ES-I3 (cell line): ENCODE data around the gene LGALSL.

Source experiments
- H3K36me3 ChIP-seq: 2 replicates; pipeline ENCODE4 v1.6.1; 2013; ENCODE audit warnings: mild to moderate bottlenecking, low read length, control low read depth, moderate library complexity; ENCODE audit not compliant: insufficient read depth
- H3K4me1 ChIP-seq: 2 replicates; pipeline ENCODE4 v1.6.1; 2013; ENCODE audit warnings: mild to moderate bottlenecking, control low read depth, low read length; ENCODE audit not compliant: insufficient read depth
- H3K9ac ChIP-seq: 2 replicates; pipeline ENCODE4 v1.6.1; 2013; ENCODE audit warnings: low read depth, mild to moderate bottlenecking, low read length, moderate library complexity
- H3K9me3 ChIP-seq: 2 replicates; pipeline ENCODE4 v1.6.1; 2013; ENCODE audit warnings: mild to moderate bottlenecking, low read length, moderate library complexity; ENCODE audit not compliant: control insufficient read depth, insufficient read depth

Gene LGALSL

DNA sequence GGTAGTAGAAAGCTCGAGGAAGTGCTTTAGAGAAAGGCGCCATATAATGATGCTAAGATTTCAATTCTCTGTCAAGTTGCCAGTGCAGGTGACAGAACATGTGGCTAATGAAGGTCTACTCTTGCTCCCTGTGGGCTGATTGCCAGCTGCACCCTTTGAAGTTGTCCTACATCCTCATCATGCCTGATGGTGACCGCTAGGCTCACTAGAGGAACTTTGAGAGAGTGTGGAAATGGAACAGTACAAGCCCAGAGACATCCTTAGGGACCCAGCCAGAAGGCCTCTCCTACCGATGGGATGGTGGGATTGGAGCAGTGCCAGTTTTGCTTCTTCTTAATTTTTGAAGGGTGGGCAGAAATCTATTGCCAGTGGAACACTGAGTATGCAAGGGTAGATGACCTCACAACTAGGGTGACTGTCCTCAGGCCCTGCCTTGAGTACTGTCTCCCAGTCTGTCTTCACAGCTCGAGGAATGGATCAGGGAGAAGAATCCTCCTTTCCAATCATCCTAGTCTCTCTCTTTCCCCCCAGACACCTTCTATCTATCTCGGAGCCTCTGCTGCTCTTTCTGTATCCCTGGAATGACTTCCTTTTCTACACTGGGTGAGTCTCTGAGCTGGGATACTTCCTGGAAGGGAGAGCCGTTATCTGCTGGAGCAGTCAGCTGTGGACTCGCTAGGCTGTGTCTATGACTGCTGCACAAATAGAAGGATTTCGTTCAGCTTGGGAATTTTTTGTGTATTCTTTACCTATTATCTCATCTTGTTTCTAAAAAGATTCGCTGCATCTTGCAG lies 33.5 kb downstream of the LGALSL start:
- H3K36me3 ChIP-seq: no peaks in the 10 kb centered on the region
- no peaks in the 10 kb centered on the region for H3K9me3 ChIP-seq
- peaks cover 14% of the 10 kb centered on the region for H3K4me1 ChIP-seq
- H3K9ac ChIP-seq: no peak overlapping the region

DNA sequence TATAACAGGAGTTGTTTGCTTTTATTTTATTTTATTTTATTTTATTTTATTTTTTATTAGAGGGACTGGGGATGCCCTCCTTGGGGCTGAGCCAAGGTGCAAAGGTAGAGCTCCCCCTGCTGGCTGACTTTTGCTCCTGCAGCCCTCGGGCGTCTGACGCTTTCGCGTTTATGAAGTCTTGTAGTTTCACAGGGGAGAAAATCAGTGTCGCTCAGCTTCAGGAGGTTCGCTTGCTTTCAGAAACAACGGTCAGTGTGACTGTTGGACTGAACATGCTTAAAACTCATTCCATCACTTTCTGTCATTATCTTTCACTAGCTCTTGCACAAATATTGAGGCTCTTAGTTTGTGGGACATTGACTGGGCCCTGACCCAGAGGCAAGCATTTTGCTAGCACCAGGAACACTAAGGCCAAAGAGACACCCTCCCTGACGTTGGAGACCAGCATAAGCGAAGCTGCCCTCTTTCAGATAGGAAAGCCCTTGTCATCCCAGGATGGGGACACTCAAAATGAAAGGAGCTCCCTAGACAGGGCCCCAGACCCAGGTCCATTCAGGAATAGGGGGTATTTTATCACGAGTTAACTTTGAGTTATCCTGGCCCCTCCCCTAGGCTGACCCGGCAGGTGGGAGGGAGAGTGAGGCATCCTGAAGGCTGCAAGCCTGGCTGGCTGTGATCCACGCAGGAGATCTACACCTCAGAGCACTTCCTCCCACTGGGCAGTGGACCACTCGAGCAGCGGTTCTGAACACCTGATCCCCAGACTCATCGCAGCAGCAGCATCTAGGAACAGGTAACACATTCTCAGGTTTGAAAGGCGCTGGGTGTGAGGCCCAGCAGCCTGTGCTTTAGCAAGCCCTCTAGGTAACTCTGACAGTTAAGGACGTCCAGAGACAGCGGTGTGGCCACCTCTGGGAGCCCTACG lies 34.4 kb downstream of the LGALSL start:
- no peaks in the 10 kb centered on the region for H3K36me3 ChIP-seq
- no peaks in the 10 kb centered on the region for H3K9me3 ChIP-seq
- peaks cover 15% of the 10 kb centered on the region for H3K4me1 ChIP-seq
- H3K9ac ChIP-seq: no peak overlapping the region

- Histone ChIP-seq H3K4me1 (peaks cover 15% of the 10 kb centered on the region), H3K9me3 (no peaks in the 10 kb centered on the region), H3K36me3 (no peaks in the 10 kb centered on the region), H3K9ac (no peak overlapping the region)
Measured at GRCh38 chr2:64489081-64489751, 35.3 kb downstream of the LGALSL start.

DNA sequence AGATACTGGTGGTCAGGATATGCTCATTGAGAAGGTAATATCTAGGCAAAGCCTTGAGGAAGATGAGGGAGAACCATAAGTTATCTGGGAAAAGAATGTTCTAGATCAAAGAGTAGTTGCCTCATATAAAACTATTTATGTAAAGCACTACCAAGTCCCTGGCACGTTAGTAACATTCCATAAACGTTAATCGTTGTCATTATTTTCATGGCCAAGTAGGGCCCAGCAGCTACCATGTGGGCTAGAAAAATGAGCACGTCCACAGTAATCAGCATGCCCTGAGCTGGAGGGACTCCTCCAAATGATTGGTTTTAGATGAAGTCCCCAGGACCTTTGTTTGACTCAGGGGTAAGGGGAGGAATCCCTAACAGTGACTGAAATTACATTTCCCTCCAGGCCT lies 37.5 kb downstream of the LGALSL start:
- Histone ChIP-seq H3K36me3 (no peaks in the 10 kb centered on the region), H3K4me1 (peaks cover 15% of the 10 kb centered on the region), H3K9ac (no peak overlapping the region), H3K9me3 (no peaks in the 10 kb centered on the region)

- no peak overlapping the region for H3K9ac ChIP-seq
- no peaks in the 10 kb centered on the region for H3K36me3 ChIP-seq
- no peaks in the 10 kb centered on the region for H3K9me3 ChIP-seq
- peaks cover 15% of the 10 kb centered on the region for H3K4me1 ChIP-seq
Measured at GRCh38 chr2:64492272-64492671, 38.3 kb downstream of the LGALSL start.

DNA sequence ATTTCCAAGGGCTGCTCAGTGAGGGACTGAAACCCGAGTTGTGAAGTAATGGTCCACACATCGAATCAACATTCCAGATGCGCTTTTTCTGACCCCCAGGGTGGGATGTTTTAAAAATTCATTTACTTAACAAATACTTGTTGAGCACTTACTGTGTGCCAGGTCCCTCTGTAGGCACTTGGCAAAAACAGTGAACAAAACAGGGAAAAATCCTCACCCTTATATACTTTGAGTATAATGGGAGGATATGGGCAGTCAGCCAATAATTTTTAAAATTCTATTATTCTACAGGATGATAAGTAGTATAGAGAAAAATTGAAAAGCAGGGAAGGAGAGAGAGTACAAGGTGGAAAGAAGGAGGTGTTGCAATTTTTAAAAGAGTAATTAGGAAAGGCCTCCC lies 38.9 kb downstream of the LGALSL start:
- H3K9ac ChIP-seq: no peak overlapping the region
- H3K9me3 ChIP-seq: no peaks in the 10 kb centered on the region
- H3K4me1 ChIP-seq: peaks cover 15% of the 10 kb centered on the region
- no peaks in the 10 kb centered on the region for H3K36me3 ChIP-seq

GRCh38 chr2:64493788-64494187 lies 39.8 kb downstream of the LGALSL start:
- Histone ChIP-seq H3K36me3 (no peaks in the 10 kb centered on the region), H3K4me1 (peaks cover 7% of the 10 kb centered on the region), H3K9ac (no peak overlapping the region), H3K9me3 (no peaks in the 10 kb centered on the region)

DNA sequence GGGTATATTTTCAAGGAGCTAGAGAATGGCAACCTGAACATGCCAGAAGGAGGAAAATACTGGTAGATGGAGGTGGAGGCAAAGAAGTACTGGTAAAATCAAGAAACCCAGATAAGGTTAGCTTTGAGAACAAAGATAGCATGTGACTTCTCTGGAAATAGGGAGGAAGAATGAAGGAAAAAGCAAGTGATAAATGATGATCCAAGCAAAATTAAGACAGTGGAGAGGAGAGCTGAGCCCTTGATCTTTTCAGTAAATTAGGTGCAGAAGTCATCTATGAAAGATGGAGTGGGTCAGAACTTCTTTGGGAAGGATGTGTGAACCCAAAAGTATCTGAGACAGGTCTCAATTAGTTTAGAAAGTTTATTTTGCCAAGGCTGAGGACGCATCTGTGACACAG lies 44.5 kb downstream of the LGALSL start:
- no peaks in the 10 kb centered on the region for H3K9me3 ChIP-seq
- no peak overlapping the region for H3K9ac ChIP-seq
- H3K36me3 ChIP-seq: no peaks in the 10 kb centered on the region
- H3K4me1 ChIP-seq: 0 out of 2 replicates have a peak, but pooled peaks cover 3% of the 10 kb centered on the region

- Histone ChIP-seq H3K4me1 (0 out of 2 replicates have a peak, but pooled peaks cover 3% of the 10 kb centered on the region), H3K36me3 (no peaks in the 10 kb centered on the region), H3K9ac (no peak overlapping the region), H3K9me3 (no peaks in the 10 kb centered on the region)
Measured at GRCh38 chr2:64500549-64500948, 46.6 kb downstream of the LGALSL start.

DNA sequence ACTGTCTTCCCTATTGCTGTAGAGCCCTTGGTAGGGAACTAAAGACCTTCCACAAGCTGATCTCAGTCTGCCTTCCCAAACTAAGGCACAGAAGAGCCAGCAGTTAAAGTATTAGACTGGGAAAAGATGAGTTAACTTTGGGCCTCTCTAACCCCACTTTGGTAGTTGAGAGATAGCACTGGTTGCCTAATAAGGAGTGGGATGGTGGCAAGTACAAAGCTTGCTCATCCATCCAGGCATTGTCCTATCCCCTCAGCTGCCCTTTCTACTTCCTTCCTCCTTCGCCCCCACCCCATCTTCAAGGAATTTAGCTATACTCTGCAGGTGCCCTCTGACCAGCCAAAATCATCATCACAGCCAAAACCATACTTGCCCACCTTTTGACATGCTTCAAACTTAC lies 48.0 kb downstream of the LGALSL start:
- Histone ChIP-seq H3K9ac (no peak overlapping the region), H3K36me3 (no peaks in the 10 kb centered on the region), H3K9me3 (no peaks in the 10 kb centered on the region), H3K4me1 (0 out of 2 replicates have a peak, but pooled peaks cover 3% of the 10 kb centered on the region)

- Histone ChIP-seq H3K9ac (no peak overlapping the region), H3K9me3 (no peaks in the 10 kb centered on the region), H3K4me1 (0 out of 2 replicates have a peak, but pooled peaks cover 3% of the 10 kb centered on the region), H3K36me3 (no peaks in the 10 kb centered on the region)
Measured at GRCh38 chr2:64502860-64503259, 48.9 kb downstream of the LGALSL start.

DNA sequence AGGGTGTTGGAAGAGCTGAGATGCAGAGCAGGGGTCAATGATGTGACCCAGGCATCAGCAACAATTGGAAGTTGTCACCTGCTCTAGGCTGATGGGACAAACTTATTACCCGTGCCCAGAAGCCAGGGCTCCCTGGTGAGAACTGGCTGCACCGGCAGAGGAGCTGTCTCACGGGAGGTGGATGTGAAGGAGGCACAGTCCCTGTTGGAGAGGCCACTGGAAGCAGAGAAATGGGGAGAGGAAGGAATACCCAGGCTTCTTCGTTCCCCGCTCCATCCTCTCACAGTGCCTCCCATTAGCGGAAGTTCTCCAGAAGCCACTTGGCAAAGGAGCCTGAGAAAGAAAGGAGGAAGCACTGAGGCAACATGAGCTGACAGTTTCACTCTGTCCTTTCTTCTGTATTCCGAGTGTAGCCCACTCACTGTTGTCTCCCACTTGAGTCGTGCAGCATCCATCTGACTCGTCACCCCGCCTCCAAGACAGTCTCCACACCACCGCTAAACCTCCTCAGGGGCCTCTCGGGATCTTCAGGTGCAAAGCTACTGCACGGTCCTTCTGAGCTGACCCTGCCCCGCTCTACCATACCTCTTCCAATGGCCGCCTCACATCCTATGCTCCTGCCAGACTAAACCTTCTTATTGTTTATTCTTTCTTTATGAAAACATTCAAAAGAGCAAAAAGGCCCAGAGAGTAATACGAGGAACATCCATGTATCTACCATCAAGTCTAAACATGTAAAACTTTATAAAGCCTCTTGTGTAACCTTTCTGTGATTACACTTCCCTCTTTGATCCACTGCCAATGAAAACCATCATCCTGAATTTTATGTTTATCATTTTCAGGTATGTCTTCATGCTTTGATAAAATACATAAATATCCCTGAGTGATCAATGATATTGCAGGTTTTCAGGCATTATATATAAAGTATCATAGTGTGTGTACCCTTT lies 51.1 kb downstream of the LGALSL start:
- Histone ChIP-seq H3K4me1 (no peaks in the 10 kb centered on the region), H3K9ac (no peak overlapping the region), H3K36me3 (no peaks in the 10 kb centered on the region), H3K9me3 (no peaks in the 10 kb centered on the region)

- Histone ChIP-seq H3K4me1 (no peaks in the 10 kb centered on the region), H3K36me3 (no peaks in the 10 kb centered on the region), H3K9me3 (no peaks in the 10 kb centered on the region), H3K9ac (no peak overlapping the region)
Measured at GRCh38 chr2:64506686-64507085, 52.7 kb downstream of the LGALSL start.
